ENCODE measurements around the gene FBXO28. TPM values are rescaled to one million over a fixed set of nuclear protein-coding genes. Genes with fewer than 3 reads are reported as not detected.
A peak's percentile ranks its signal among the peaks of the same experiment; 100 is the strongest.

Gene FBXO28, protein sequence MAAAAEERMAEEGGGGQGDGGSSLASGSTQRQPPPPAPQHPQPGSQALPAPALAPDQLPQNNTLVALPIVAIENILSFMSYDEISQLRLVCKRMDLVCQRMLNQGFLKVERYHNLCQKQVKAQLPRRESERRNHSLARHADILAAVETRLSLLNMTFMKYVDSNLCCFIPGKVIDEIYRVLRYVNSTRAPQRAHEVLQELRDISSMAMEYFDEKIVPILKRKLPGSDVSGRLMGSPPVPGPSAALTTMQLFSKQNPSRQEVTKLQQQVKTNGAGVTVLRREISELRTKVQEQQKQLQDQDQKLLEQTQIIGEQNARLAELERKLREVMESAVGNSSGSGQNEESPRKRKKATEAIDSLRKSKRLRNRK
- 26.6 and 28.3 TPM in 2 replicates for total RNA-seq
- 12.7 and 17.1 TPM in 2 replicates for polyA plus RNA-seq

DNA sequence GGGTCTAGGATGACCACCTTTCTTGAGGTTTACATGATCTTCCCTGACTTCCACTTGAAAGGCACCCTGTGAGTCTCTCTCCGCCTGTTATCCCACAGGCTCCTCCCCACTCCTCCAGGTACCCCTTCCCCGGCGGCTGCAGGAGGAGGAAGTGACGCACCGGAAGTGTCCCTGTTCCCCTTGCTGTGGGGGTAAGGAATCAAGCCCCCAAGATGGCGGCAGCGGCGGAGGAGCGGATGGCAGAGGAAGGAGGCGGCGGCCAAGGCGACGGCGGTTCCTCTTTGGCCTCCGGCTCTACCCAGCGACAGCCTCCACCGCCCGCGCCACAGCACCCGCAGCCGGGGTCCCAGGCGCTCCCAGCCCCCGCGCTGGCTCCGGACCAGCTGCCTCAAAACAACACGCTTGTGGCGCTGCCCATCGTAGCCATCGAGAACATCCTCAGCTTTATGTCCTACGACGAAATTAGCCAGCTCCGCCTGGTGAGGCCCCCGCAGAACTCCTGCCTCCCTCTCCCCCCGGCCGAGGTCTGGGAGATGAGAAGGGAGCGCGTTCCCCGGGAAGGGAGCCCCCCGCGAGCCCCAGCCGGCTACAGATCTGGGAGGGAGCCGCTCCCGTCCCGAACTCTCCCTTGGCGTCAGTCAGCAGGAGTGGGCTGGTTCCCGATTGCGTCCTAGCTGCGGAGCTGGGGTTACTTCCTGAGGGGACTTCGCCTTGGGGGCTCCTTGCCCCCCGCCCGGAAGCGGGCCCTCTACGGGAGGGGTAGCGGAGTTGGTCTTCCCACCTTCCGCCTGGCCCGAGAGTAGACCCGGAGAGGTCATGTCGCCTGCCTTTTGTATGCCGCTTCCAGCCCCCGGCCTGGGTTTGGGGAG lies at the start of gene FBXO28:
TSS of gene FBXO28 (plus strand) at position 194 of the 869 bp plus-strand sequence. CDS start at position 213, 19 bp downstream.
- peak within 1 kb of the TSS; percentile 80 for H2AFZ ChIP-seq
- H3K36me3 ChIP-seq (replicated peaks; ENCODE audit: insufficient read depth, low read depth), result no peaks in the 10 kb centered on the region
- H3K9me3 ChIP-seq (ENCODE audit: low read depth), result no peaks in the 10 kb centered on the region
- peak; percentile 96 for DNase-seq (ENCODE audit: low spot score)
- under 1% methylated on average over 59 of the region's 60 CpGs for WGBS (ENCODE audit: low lambda C conversion rate, missing lambda C conversion rate)
- TF ChIP-seq EZH2phosphoT487 (IDR thresholded peaks at IDR 0.05; ENCODE audit: low read depth, severe bottlenecking, unreplicated experiment), result no peak
- TF ChIP-seq EZH2 (IDR thresholded peaks at IDR 0.05; ENCODE audit: borderline replicate concordance), result no peak
- TF ChIP-seq, protein P1, sequence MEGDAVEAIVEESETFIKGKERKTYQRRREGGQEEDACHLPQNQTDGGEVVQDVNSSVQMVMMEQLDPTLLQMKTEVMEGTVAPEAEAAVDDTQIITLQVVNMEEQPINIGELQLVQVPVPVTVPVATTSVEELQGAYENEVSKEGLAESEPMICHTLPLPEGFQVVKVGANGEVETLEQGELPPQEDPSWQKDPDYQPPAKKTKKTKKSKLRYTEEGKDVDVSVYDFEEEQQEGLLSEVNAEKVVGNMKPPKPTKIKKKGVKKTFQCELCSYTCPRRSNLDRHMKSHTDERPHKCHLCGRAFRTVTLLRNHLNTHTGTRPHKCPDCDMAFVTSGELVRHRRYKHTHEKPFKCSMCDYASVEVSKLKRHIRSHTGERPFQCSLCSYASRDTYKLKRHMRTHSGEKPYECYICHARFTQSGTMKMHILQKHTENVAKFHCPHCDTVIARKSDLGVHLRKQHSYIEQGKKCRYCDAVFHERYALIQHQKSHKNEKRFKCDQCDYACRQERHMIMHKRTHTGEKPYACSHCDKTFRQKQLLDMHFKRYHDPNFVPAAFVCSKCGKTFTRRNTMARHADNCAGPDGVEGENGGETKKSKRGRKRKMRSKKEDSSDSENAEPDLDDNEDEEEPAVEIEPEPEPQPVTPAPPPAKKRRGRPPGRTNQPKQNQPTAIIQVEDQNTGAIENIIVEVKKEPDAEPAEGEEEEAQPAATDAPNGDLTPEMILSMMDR (IDR thresholded peaks at IDR 0.05; ENCODE audit: poor library complexity), result no peak
- no peaks in the 10 kb centered on the region for H3K9me2 ChIP-seq (replicated peaks; ENCODE audit: insufficient read depth)
- peak within 1 kb of the TSS; percentile 95 for H3K4me3 ChIP-seq
- H3K4me2 ChIP-seq, result peak within 1 kb of the TSS; percentile 91
- H3K27ac ChIP-seq, result peak within 1 kb of the TSS; percentile 96
- H3K27me3 ChIP-seq, result no peaks in the 10 kb centered on the region
- peaks cover 17% of the 10 kb centered on the region for H4K20me1 ChIP-seq (ENCODE audit: insufficient read depth, poor library complexity, severe bottlenecking)
- peaks cover 48% of the 10 kb centered on the region for H3K79me2 ChIP-seq
- H3K4me1 ChIP-seq (ENCODE audit: insufficient read depth), result peaks cover 12% of the 10 kb centered on the region

DNA sequence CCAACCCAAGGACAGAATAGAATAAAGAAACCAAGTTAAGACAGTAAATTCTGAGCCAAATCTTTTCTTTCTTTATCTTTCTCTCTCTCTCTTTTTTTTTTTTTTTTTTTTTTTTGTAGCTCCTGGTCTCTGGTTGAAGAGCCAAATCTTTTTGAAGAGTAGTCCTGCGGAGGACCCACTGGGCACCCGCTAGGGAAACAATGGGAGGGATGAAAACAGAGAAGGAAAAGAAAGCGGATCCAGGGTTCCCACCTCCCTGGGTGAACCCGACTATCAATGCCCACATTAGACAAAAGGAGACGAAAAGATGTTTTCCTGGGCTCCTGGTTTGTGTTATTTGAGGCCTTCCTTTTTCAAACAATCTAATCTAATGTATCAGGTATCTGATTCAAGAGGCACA lies 49.8 kb upstream of the FBXO28 start:
- 45% methylated on average over 5 of the region's 5 CpGs for WGBS (ENCODE audit: low lambda C conversion rate, missing lambda C conversion rate)
- H3K4me1 ChIP-seq (ENCODE audit: insufficient read depth), result peaks cover 10% of the 10 kb centered on the region
- no peak overlapping the region for H3K4me2 ChIP-seq
- H3K9me3 ChIP-seq (ENCODE audit: low read depth), result no peaks in the 10 kb centered on the region
- no peaks in the 10 kb centered on the region for H3K27me3 ChIP-seq
- H2AFZ ChIP-seq, result no peak overlapping the region
- TF ChIP-seq EZH2 (IDR thresholded peaks at IDR 0.05; ENCODE audit: borderline replicate concordance) (no peak), EZH2phosphoT487 (IDR thresholded peaks at IDR 0.05; ENCODE audit: low read depth, severe bottlenecking, unreplicated experiment) (no peak)
- TF ChIP-seq, protein P1 (IDR thresholded peaks at IDR 0.05; ENCODE audit: poor library complexity), result no peak
- no peaks in the 10 kb centered on the region for H4K20me1 ChIP-seq (ENCODE audit: insufficient read depth, poor library complexity, severe bottlenecking)
- no peaks in the 10 kb centered on the region for H3K9me2 ChIP-seq (replicated peaks; ENCODE audit: insufficient read depth)
- peak overlapping the region; percentile 41 for H3K27ac ChIP-seq
- no peaks in the 10 kb centered on the region for H3K79me2 ChIP-seq
- no peaks in the 10 kb centered on the region for H3K36me3 ChIP-seq (replicated peaks; ENCODE audit: insufficient read depth, low read depth)
- no peak overlapping the region for H3K4me3 ChIP-seq
- DNase-seq (ENCODE audit: low spot score), result no peak

DNA sequence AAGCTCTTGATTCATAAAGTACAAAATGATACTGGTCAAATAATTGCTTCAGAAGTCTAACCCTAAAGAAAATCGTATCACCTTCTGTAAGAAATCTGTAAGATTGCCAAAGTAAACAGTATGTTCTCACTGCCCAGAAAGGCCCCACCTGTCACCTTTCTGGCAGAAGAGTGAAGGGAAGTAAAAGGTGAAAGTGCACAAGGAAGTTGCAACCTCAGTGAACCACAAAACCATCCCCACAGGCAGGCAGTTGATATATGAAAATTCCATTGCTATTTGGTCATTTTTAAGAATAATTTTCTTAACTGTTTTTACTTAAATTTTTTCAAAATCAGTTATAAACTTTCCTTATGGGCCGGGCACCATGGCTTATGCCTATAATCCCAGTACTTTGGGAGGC lies 48.5 kb upstream of the FBXO28 start:
- peak overlapping the region; percentile 58 for H3K27ac ChIP-seq
- no peaks in the 10 kb centered on the region for H3K27me3 ChIP-seq
- H2AFZ ChIP-seq, result no peak overlapping the region
- TF ChIP-seq, protein P1 (IDR thresholded peaks at IDR 0.05; ENCODE audit: poor library complexity), result no peak
- TF ChIP-seq EZH2 (IDR thresholded peaks at IDR 0.05; ENCODE audit: borderline replicate concordance) (no peak), EZH2phosphoT487 (IDR thresholded peaks at IDR 0.05; ENCODE audit: low read depth, severe bottlenecking, unreplicated experiment) (no peak)
- H3K4me3 ChIP-seq, result no peak overlapping the region
- 66% methylated on average over 2 of the region's 2 CpGs for WGBS (ENCODE audit: low lambda C conversion rate, missing lambda C conversion rate)
- no peaks in the 10 kb centered on the region for H4K20me1 ChIP-seq (ENCODE audit: insufficient read depth, poor library complexity, severe bottlenecking)
- no peaks in the 10 kb centered on the region for H3K36me3 ChIP-seq (replicated peaks; ENCODE audit: insufficient read depth, low read depth)
- H3K4me1 ChIP-seq (ENCODE audit: insufficient read depth), result peaks cover 12% of the 10 kb centered on the region
- H3K9me3 ChIP-seq (ENCODE audit: low read depth), result no peaks in the 10 kb centered on the region
- H3K9me2 ChIP-seq (replicated peaks; ENCODE audit: insufficient read depth), result no peaks in the 10 kb centered on the region
- H3K4me2 ChIP-seq, result no peak overlapping the region
- no peak for DNase-seq (ENCODE audit: low spot score)
- no peaks in the 10 kb centered on the region for H3K79me2 ChIP-seq

Data from hepatocyte (in vitro differentiated cells).